Dermis microvascular lymphatic vessel endothelial cell (primary cell): Measurements from ENCODE around the gene ZBTB32. TPM values are rescaled to one million over a fixed set of nuclear protein-coding genes. Genes with fewer than 3 reads are reported as not detected.
"Not testable (repeated sequence)": the region's sequence is repeated elsewhere in the genome, so short reads cannot be mapped to it uniquely, and the experiment has no call there.

Experiments used
- DNase-seq, 2 donors: peaks; one replicate each; pipeline versions ENCODE4 v3.0.0 to v3.0.0-alpha.2; 2010; ENCODE audit warnings: low read depth in 2 of 2
- total RNA-seq: library from RNA; depleted of rRNA; stranded (reverse); fragments of >200 nt; gene quantifications from 2 replicates; pipeline ENCODE4 v1.2.1, GENCODE V29; 2014

The ZBTB32 gene, protein sequence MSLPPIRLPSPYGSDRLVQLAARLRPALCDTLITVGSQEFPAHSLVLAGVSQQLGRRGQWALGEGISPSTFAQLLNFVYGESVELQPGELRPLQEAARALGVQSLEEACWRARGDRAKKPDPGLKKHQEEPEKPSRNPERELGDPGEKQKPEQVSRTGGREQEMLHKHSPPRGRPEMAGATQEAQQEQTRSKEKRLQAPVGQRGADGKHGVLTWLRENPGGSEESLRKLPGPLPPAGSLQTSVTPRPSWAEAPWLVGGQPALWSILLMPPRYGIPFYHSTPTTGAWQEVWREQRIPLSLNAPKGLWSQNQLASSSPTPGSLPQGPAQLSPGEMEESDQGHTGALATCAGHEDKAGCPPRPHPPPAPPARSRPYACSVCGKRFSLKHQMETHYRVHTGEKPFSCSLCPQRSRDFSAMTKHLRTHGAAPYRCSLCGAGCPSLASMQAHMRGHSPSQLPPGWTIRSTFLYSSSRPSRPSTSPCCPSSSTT
- total RNA-seq = not detected in 2 replicates

DNA sequence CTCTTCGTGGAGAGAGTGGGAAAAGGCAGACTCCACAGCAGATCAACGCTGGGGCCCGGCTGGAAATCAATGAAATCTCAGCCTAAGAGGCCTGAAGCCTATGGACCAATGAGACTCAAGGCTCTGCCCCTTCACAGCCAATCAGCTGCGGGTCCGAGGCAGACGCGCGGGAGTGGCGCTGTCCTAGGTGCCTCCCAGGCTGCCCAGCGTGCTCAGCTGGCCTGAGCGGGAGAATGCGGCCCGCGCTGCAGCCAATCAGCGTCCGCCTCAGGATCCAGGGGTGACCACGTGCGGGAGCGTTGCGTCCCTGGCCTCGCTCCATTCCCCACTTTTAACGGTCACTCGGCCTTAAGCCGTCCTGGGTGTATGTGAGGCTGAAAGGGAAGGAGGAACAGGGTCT is at the start of gene ZBTB32:
Gene ZBTB32 (plus strand): TSS at position 341 of the 400 bp plus-strand sequence. CDS start 10,069 bp downstream, outside the sequence.
- DNase-seq = peak; percentile 55 to 82

DNA sequence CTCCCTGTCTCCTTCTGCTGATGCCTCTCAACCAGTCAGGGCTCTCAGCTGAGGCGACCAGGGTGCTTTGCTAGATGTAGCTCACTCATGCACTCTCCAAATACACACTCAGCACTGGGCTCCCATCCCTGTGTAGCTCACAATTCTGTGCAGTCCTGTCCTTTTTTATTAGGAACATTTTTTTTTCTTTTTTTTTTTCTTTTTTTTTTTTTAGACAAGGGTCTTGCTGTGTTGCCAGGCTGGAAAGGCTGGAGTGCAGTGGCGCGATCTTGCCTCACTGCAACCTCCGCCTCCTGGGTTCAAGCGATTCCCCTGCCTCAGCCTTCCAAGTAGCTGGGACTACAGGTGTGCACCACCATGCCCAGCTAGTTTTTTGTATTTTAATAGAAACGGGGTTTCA is 49.5 kb upstream of the ZBTB32 start:
- not testable (repeated sequence) for DNase-seq

DNA sequence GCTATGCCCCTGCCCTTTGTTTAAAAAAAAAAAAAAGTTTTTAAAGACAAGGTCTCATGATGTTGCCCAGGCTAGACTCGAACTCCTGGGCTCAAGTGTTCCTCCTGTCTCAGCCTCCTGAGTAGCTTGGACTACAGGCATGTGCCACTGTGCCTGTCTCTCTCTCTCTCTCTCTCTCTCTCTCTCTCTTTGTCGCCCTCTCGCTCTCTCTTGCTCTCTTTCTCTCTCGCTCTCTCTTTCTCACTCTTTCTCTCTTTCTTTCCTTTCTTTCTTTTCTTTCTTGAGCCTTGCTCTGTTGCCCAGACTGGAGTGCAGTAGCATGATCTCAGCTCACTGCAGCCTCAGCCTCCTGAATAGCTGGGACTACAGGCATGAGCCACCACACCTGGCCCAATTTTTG is 48.8 kb upstream of the ZBTB32 start:
- no peak for DNase-seq

DNA sequence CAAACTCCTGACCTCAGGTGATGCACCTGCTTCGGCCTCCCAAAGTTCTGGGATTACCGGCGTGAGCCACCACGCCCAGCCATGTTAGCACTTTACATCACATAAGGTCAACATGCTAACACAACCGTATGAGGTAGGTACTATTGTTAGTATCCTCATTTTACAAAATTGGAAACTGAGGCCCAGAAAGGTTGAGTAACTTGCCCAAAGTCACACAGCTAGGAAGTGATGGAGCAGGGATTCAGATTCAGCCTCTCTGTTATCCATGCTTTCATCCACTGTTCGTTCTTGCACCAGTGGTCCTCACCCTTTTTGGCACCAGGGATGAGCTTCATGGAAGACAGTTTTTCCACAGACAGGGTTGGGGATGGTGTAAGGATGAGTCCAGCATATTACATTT is 47.7 kb upstream of the ZBTB32 start:
- DNase-seq = no peak

DNA sequence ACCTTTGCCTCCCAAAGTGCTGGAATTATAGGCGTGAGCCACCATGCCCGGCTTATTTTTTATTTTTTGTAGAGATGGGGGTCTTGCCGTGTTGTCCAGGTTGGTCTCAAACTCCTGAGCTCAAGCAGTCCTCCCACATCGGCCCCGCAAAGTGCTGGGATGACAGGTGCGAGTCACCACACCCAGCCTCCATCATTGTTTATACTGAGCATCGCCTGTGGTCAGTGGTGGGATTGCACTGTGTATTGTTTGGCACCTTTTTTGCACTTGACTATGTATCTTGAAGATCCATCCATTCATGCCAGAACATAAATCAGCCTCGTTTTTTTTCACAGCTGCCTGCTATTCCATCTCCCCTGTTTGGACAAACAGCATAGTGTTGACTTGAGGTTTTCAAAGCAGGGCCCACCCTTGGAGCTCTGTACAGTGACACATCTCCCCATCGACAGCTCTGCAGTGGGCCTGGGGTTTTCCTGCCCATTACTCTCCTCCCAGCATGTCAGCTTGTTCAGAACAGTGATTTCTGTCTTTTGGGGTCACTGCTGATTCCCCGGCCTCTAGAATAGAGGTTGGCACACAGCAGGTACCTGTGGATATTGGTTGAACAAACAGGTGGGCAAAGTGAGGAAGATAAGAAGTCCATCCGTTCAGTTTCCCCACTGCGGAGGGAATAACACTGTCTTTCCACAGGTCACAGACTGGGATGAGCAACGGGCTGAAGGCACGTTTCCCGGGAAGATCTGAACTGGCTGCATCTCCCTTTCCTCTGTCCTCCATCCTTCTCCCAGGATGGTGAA is 46.3 kb upstream of the ZBTB32 start:
- DNase-seq = peak in 1 of 2 donors; percentile 21

DNA sequence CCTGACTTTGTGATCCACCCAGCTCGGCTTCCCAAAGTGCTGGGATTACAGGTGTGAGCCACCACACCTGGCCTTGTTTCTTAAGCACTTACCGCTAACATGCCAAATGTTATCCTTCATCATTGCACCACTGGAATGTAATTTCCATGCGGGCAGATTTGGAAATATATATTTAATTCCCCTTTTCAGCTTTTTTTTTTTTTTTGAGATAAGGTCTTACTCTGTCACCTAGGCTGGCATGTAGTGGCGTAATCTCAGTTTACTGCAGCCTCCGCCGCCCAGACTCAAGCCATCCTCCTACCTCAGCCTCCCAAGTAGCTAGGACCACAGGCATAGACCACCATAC is 42.4 kb upstream of the ZBTB32 start:
- no peak for DNase-seq

DNA sequence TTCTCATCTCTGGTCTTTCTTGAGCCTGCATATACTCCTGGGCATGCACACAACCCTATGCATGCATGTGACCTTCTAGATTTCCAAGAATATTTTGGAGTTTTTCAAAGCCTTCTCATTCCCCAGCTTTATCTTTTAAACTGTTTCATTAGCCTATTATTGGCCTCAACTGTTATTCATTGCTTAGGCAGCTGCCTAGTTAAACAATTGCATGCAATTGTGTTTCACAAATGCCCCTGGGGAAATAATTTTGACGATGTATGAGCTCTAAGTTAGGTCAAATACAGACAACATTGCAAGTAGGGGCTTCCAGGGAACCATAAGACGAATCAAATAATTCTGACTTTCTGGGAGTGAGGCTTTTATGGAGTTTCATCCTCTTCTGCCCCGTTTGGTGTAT is 40.4 kb upstream of the ZBTB32 start:
- DNase-seq = no peak

DNA sequence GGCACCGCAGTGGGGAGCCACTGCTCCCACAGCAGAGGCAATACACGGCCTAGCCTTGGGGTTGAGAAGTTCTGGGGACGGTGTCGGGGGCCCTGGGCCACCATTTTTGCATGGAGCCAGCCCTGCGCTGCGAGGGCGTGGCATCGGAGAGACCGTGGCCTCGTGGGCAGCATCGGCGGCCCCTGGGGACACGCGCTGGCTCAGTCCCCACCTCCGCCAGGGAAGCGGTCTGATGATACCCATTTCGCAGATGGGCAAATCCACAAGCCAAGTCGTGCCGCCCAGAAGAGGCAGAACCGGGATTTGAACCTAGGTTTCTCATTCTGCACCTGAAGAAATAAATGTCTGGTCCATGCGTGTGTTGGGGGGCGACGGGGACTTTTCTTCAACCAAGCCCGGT is 39.2 kb upstream of the ZBTB32 start:
- no peak for DNase-seq

DNA sequence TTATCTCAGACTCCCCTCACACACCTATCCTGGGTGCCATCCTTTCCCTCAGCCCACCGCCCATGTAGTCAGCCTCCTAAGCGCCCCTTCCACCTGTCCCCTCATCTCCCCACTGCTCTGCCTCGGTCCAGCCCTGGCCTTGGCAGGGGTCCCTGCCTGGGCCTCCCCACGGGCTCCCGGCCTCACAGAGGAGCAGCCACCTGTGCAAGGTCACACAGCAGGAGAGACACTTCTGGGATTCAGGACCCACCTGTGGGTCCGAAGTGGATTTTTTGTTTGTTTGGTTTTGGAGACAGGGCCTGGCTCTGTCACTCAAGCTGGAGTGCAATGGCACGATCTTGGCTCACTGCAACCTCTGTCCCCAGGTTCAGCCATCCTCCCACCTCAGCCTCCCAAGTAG is 38.8 kb upstream of the ZBTB32 start:
- no peak for DNase-seq

DNA sequence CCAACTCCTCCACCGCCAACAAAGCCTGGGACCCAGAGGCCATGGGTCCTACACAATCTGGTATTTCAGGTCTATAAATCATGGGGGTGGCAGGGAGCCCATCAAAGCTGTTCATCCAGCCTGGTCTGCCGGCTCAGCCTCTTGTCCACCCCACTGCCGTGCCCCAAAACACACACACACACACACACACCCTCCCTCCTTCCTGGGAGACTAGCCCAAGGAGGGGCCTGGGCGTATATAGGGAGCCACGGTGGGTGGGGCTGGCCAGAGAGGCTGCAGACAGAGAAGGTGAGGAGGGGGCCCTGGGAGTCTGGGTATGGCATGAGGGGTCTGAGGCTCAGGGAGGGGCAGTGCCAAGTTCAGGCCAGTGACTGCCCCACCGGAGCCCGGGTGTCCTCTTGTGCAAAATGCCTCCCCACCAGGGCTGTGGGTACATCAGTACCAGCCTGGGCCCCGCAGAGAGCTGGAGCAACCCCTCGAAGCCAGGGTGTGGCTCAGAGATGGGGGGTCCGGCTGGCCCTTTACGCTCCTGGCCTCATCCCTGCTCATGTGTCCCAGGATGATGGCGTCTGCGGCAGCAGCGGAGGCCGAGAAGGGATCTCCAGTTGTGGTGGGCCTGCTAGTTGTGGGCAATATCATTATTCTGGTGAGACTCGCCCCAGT is 38.0 kb upstream of the ZBTB32 start, which contains the start of gene UPK1A:
Gene UPK1A (plus strand): TSS at position 267 of the 663 bp plus-strand sequence. CDS start 296 bp downstream, at position 563.
- DNase-seq = no peak

DNA sequence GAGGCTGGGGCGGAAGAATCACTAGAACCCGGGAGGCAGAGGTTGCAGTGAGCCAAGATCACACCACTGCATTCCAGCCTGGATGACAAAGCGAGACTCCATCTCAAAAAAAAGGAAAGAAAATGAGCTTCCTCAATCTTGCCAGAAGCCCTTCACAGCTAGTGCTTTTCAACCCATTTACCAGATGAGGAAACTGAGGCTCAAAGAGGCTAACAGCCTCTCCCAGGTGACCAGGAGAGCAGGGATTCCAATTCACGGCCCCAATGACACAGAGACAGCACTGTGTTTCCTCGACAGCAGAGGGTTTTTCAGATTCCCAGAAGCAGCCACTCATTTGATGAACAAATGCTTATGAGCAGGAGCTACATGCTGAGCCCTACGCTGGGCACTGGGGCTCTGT is 34.8 kb upstream of the ZBTB32 start:
- no peak for DNase-seq

DNA sequence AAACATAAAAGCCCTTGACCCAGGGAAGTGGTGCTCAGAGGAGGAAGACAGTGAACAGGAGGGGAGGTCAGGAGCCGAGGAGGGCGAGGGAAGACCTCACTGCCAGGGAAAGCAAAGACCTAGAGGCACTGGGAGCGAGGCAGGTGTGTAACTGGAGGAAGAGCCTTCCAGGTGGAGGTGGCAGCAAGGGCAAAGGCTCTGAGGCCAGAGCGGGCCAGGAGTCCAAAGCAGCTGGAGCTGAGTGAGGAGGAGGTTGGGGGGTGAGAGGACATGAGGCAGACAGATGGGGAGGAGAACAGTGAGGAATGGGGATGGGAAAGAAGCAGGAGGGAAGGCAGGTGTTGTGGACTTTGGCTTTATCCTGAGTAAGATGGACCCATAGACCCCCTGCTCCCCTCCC is 34.4 kb upstream of the ZBTB32 start:
- no peak for DNase-seq

DNA sequence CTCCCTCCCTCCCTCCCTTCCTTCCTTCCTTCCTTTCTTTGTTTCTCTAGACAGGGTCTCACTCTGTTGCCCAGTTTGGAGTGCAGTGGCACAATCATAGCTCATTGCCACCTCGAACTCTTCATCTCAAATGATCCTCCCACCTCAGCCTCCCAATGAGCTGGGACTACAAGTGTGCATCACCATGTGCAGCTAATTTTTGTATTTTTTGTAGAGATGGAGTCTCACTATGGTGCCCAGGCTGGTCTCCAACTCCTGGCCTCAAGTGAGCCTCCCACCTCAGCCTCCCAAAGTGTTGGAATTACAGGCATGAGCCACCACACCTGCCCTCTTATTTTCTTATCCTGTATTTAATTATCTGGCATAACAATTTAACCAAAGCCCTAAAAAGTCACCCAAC is 33.7 kb upstream of the ZBTB32 start:
- no peak for DNase-seq

DNA sequence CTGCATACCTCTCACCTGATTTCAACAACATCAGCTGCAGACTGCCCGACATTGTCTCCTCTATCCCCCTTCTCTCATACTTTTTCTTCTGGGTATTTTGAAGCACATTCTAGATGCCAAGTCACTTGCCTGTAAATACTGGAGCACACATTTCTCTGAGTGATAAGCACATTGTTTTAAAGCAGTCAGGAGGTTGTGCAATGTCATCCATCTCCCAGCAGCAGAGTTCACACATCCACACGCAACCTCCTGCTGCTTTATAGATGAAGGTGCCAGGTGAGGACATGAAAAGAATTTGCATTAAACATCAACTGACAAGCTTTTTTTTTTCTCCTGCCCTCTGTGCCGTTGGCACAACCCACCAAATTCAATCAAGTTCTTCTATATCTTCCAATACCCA is 32.5 kb upstream of the ZBTB32 start:
- DNase-seq = no peak

DNA sequence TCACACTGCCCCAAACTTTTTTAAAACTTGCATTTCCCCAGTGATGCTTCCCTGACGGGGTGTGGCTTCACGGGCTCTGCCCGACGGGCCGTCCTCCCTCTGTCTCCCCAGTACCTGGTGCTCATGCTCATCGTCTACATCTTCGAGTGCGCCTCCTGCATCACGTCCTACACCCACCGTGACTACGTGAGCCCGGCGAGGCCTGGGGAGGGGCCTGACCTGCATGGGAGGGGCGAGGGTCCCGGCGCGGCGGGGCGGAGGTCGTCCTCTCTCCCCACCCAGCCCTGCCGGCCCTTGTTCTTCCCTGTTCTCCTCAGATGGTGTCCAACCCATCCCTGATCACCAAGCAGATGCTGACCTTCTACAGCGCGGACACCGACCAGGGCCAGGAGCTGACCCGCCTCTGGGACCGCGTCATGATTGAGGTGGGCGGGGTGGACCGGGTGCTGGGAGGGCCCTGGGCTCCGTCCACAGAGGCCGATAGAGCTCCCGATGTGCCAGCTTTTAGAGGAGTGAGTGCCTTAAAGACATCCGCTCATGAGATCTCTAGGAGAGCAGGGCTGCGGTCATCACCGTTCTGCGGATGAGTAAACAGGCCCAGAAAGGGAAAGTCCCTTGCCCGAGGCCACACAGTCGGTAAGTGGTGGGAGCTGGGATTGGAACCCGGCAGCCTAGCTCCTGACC is 31.1 kb upstream of the ZBTB32 start:
- DNase-seq = peak in 1 of 2 donors; percentile 17

DNA sequence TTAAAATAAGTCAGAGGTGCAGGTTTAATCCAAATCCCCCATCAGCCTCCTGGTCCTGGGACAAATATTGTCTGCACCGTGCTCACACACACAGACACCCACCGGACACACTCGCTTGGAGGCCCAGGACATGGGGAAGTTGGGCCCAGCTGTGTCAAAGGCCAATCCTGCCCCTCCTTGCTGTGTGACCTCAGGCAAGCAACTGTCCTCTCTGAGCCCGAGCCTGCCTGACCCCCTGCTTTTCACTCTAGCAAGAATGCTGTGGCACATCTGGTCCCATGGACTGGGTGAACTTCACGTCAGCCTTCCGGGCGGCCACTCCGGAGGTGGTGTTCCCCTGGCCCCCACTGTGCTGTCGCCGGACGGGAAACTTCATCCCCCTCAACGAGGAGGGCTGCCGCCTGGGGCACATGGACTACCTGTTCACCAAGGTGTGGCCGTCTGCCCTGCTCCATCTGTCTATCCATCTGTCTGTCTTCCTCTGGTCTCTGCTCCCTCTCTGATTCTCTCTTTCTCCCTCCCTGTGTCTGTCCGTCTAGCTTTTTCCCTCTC is 28.7 kb upstream of the ZBTB32 start:
- no peak for DNase-seq

DNA sequence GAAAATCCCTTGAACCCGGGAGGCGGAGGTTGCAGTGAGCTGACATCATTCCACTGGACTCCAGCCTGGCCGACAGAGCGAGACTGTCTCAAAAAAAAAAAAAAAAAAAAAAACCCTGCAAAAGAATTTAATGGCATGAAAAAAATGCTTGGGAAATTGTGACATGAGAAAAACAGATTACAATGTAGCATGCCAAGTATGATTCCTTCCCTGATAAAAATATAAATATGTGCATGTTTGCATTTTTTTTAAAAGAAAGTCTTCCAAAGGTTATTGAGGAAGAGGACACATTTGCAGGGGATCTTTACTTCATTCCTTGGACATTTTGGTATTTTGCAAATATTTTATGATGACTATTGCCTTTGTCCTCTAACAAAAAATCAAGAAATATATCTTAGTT is 14.5 kb upstream of the ZBTB32 start:
- DNase-seq = no peak

DNA sequence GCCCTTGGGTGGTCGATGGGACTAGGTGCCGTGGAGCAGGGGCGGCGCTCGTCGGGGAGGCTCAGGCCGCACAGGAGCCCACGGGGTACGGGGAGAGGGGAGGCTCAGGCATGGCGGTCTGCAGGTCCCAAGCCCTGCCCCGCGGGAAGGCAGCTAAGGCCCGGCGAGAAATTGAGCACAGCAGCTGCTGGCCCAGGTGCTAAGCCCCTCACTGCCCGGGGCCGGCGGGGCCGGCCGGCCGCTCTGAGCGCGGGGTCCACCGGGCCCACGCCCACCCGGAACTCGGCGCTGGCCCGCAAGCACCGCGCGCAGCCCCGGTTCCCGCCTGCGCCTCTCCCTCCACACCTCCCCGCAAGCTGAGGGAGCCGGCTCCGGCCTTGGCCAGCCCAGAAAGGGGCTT is 13.3 kb upstream of the ZBTB32 start:
- not testable (repeated sequence) for DNase-seq

DNA sequence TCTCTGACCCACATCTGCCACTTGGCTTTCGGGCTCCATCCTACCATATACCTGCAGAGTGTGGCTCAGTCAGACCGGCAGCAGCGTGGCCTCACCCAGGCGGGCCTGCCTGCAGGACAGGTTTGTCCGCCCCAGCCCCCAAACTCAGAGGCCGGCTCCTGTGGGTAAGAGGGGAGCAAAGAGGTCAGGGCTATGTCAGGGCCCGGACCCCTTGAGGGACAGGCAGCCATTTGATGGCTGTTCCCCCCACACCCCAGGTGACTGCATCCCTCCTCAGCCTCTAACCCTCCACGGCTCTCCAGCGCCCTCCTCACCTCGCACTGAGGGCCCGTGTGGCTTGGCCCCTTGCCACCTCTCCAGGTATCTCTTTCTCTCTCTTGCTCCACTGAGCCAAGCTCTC is 12.3 kb upstream of the ZBTB32 start:
- no peak for DNase-seq

DNA sequence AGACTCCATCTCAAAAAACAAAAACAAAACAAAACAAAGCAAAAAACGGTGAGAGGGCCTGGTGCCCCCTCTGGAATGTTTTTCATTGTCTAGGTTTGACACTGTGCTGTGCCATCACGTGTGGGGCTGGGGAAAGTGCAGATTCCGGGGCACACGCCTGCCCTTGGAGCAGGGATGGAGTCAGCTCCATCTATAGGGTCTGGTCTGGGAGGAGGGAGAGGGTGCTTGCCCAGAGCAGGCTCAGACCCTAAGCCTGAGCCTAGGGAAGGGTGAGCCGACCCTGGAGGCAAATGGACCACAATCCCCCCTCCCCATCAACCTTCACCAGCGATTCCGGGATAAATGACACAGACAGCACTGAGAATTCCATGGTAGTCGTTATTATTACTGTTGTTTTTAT is 10.9 kb upstream of the ZBTB32 start:
- no peak for DNase-seq
